NCI-H748 (cell line): ENCODE results near the gene BTN1A1.
"Not testable (repeated sequence)": the region's sequence is repeated elsewhere in the genome, so short reads cannot be mapped to it uniquely, and the experiment has no call there.

ENCODE experiments used
- DNase-seq: peaks from one replicate; lab custom pipeline; 2025; ENCODE audit not compliant: unreplicated experiment; lab: John Stamatoyannopoulos, UW

BTN1A1 gene

DNA sequence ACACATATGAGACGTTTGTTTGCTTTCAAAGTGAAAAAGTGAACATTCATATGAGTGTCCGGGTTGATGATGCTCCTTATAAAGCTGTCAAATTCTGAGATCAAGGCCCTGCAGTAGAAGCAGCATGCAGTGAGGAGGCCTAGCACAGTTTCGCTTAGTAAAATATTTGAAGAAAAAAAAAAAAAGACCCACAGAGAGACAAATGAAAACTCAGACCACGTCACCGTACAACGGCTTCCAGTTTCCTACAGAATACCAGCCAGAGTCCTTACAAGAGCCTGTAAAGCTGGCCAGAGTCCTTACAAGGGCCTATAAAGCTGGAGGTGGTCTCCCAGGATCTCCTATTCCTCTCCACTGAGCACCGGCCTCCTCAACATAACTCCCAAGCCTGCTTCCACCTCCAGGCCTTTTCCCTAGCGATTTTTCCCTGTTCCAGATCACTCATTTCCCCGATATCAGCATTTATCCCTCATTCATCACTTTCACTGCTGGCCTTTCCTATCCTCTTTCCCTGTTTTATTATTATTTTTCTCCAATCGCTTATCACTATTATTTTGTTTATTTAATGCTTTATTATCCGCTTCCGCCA lies 36.6 kb downstream of the BTN1A1 start:
- peak; percentile 71 for DNase-seq

DNA sequence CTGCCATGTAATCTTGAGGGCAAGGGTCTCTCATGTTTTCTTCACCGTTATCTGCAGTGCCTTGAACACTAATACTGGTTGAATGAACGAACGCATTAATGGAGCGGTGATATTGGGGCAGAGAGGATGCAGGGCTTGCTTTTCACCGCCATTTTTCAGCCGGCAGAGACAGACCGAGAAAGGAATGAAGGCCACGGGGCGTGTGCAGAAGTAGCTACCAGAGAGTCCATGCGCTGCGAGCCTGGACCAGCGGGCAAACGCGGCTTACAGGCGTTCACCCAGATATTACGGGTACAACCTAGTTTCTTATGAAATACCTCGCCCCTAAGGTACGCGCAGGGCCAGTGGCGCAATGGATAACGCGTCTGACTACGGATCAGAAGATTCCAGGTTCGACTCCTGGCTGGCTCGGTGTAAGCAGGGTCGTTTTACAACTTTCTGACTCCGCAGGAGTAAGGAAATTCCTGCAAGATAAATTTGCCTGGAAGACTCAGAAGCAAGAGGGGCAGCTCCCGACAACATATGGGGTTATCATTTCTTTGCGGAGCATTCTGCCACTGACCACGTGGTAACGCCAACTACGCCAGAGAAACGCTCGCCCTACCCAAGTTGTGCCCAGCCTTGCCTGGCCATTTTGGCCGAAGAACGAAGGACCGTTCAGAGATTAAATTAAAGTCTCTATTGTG lies 37.2 kb downstream of the BTN1A1 start:
- peak; percentile 99 for DNase-seq

DNA sequence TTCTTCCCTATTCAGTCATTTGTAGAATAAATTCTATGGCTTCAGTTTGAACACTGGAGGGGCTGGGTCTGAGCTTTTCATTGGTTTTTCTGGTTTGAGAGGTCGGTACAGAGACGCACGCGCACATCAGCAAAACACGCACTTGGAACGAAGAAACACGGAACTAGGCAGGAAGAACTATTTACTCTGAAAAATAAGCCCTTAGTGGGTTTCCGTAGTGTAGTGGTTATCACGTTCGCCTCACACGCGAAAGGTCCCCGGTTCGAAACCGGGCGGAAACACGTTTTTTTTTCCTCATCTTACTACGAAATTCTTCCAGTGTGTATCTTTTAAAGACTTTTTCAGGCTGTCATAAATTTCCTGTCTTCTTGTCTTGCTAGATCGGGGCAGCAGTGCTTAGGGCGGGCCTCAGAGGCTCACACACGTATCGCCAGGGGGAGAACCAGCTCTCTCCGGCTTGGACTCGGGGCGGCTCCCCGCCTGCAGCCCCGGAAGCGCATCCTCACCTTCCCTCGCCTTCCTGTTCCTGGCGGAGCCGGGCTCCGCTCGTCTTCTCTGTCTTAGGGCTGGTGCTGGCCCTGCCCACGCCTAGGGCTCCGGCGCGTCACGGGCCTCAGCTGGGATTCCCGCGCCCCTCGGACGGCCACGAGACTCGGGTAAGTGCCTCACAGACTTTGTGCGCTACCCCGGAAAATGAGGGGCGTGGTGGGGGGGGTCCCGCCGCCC lies 37.9 kb downstream of the BTN1A1 start, which contains the start of gene HMGN4:
TSS of gene HMGN4 (plus strand) at position 521 of the 726 bp plus-strand sequence. CDS start 6,841 bp downstream, outside the sequence.
- peak; percentile 96 for DNase-seq

DNA sequence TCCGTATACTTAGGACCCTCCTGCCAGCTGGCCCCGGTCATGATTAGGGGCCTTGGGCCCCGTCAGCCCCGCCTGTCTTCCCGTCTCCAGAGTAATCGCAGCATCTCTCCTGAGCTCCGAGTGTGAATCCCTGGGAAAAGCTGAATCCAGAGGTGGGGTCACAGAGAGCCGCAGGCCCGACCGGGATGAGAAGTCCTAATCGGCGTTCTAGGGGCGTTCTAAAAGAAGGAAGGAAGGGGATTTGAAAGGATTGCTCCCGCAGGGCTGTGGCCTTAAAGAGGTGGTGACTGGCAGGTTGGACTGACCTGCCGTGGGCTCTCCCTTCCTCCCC lies 38.4 kb downstream of the BTN1A1 start:
- peak; percentile 80 for DNase-seq

DNA sequence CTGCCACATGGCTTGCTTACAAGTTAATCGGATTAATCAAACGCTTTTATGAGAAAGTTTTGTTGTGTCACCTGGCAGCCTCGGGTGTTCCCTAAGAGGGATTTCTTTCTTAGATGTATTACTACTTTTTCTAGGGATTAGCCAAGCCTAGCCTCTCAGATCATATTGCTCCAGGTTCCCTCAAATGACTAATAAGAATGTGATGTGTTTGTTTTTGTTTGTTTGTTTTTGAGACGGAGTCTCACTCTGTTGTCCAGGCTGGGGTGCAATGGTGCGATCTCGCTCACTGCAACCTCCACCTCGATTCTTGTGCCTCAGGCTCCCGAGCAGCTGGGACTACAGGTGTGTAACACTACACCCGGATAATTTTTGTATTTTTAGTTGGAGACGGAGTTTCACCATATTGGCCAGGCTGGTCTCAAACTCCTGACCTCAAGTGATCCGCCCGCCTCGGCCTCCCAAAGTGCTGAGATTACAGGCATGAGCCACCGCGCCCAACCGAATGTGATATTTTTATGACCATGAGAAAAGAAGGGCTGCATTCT lies 39.0 kb downstream of the BTN1A1 start:
- no peak for DNase-seq

DNA sequence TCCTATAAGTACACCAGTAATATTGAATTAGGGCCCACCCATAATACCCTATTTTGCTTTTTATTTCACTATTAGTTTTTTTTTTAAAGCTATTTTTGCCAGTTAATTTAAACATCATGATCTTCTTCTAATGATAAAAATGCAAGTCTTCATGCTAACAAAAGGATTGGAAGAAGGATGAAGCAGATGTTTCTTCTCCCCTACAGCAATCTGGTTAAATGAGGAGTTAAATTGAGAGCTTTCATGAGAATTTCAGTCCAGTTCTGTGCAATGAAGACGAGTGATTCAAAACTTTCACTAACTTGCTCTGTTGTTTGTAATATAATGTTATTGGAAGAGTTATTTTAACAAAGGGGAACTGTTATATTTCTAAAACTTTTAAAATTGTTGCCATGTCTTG lies 41.5 kb downstream of the BTN1A1 start:
- DNase-seq = no peak

DNA sequence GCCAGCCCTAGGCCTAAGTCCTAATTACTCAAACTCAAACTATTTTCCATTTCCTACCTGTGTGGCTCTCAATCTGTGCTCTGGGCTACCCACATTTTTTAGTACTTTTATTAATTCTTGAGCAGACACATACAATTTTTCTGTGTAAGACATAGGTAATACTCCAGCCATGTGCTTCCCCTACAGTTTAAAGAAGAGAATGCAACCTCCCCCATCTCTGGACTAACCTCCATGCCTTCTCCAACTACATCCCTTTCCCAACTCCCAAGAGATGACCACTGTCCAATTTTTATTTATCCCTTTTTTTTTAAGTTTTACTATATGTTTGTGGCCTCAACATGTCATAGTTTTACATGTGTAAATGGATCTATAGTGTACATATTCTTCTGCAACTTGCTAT lies 43.9 kb downstream of the BTN1A1 start:
- DNase-seq = peak; percentile 26

DNA sequence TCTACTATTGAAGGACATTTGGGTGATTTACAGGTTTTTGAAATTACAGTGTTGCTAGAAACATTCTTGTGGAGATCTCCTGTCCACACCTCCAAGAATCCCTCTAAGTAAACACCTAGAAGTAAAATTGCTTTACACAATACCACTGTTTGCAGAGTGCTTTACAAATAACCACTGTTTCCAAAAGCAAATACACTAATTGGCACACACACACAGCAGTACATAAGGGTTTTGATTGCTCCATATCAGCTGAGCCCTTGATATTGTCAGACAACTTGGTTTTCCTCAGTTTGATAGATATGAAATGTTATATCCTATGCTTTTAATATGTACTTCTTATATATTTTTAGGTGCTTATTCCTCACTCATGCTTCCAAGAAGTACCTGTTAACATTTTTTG lies 44.4 kb downstream of the BTN1A1 start:
- DNase-seq = peak; percentile 69

DNA sequence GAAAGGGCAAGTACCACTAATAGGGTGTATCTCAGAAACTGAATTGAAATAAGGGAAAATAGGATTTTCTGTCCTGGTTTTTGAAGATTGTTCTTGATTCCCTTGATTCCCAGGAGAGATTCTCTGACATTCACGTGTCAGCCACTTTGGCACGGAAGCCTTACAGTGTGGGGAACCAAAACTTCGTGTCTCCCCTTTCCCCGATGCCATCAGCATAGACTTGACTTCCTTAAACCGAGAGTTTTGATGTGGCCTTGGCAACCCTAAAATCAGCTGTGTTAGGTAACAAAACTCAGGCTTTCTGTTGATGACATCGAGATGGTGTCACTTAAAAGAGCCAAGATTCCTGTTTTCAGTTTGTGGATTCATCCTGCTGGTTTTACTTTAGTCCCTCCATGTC lies 45.5 kb downstream of the BTN1A1 start:
- no peak for DNase-seq

DNA sequence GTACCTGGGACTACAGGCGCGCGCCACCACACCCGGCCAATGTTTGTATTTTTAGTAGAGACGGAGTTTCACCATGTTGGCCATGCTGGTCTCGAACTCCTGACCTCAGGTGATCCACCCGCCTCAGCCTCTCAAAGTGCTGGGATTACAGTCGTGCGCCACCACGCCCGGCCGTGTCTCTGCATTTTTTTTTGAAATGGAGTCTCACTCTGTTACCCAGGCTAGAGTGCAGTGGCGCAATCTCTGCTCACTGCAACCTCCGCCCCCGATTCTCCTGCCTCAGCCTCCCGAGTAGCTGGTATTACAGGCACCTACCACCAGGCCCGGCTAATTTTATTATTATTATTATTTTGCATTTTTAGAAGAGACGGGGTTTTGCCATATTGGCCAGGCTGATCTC lies 47.3 kb downstream of the BTN1A1 start:
- not testable (repeated sequence) for DNase-seq

DNA sequence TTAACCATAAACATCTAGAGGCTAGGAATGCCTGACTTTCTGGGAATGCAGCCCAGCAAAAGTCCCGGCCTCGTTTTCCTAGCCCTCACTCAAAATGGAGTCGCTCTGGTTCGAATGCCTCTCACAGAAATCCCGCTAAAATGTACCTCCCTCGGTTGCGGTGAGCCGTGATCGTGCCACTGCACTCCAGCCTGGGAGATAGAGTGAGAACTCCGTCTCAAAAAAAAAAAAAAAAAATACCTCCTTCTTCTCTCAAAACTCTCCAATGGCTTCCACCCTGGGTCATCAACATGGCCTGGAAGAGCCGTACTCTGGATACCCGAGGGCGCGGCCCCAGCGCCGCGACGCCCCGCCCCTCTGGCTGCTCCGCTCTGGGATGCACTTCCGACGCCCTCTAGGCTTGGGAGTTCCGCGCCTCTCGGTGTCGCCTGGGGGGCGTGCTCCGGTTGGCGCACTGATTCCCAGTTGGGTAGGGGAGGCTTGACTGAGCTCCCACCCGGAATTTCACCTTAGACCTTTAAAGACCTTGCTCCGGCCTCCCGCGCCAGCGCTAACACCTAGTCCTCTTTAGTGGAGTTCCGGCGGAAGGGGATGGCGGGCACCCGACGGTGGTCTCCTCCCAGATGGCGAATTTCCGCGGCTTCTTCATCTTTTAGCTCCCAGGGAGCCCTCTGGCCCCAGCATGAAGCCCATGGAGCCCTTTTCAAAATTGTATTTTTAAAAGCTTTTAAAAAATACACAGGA lies 50.3 kb downstream of the BTN1A1 start:
- DNase-seq = peak; percentile 90

DNA sequence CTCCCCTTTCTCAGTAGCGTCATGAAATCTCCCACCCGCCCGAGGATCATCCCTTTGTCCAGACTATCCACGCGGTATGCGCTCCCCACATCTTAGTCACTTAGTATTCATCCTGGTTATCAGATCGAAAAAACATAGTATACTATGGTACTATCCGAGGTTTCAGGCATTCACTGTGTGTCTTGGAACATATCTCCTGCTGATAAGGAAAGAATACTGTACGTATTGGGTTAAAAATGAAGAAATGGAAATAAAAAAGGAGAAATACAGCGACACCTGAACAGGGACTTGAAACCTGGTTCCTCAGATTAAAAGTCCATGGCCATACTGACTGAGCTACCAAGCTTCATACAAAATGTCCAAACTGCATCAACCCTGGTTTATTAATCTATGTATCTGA lies 52.1 kb downstream of the BTN1A1 start:
- DNase-seq = peak; percentile 20

DNA sequence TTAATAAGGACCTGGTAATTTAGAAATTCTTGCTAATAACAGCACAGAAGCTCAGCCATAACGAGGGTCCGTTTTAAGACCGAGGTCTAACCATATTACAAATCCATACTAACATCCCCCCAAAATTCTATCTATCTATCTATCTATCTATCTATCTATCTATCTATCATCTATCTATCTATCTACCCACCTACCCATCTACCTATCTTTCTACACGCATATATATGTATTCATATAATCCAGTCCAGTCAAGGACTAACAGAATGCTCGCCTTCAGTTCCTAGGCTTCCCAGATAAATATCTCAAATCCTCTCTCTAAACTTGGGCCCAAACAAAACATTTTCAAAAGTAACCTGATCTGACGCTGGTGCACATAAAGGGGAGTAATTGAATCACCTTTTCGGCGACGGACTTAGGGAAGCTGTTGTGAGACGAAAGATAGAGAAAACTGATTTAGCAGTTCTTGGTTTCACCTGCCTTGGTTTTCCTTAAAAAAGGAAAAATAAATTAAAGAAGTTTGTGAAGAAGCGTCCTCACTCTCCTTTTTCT lies 52.6 kb downstream of the BTN1A1 start:
- DNase-seq = peak; percentile 61

DNA sequence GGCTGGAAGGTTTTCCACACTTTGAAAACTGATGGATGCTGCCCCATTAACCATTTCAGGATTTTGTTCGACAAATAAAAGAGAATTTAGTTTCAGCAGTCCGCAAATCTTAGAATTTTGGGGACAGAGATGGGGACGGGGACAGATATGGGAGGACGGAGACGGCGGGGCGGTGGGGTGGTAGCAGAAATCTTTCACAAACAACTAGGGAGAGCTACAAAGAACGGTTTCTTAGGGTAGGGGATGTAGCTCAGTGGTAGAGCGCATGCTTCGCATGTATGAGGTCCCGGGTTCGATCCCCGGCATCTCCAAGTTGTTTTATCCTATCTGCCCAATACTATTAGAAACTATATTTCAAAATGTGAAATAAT lies 53.1 kb downstream of the BTN1A1 start:
- peak; percentile 84 for DNase-seq

DNA sequence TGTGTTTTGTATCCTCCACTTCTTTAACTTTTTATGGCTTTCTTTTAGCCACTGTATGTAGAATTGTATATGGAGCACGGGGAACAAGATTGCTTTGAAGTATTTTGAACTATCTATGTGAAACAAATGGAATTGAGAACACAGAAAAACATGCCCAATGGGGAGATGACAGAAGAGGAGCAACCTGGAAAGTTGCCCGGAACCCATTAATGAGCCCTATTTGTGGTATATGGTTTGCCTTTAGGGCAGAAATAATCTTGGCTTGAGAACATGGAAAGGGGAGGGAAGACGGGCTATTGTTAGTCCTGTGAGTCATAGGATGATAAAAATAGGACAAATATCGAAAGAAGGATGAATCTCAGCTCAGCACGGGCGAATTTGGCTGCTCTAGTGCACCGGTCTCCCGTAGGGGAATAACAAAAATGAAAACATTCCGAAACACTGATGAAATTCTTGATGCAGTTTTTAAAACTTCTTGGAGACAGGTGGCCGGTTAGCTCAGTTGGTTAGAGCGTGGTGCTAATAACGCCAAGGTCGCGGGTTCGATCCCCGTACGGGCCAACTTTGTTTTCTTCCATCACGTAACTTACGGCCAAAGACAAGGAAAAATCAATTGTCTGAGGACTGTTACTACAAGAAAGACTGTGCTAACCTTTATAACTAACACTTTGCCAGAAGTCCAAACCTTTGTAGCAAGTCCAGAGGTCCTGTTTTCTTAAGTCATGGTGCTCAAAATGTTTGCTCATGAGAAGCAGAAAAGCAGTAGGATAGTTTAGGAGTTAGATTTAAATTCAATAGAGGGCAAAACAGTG lies 53.7 kb downstream of the BTN1A1 start:
- DNase-seq = peak; percentile 86

DNA sequence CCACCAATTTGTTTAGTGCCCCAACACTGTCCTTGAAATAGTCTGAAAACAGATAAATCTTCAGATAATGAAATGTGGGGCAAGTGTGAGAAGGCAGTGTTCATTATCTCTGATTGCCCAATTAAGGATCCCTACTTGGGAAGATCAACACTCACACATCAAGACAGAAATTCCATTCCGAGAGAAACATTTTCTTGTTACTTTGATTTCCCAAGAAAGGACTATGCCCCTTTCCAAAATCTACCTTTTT lies 54.3 kb downstream of the BTN1A1 start:
- DNase-seq = no peak

DNA sequence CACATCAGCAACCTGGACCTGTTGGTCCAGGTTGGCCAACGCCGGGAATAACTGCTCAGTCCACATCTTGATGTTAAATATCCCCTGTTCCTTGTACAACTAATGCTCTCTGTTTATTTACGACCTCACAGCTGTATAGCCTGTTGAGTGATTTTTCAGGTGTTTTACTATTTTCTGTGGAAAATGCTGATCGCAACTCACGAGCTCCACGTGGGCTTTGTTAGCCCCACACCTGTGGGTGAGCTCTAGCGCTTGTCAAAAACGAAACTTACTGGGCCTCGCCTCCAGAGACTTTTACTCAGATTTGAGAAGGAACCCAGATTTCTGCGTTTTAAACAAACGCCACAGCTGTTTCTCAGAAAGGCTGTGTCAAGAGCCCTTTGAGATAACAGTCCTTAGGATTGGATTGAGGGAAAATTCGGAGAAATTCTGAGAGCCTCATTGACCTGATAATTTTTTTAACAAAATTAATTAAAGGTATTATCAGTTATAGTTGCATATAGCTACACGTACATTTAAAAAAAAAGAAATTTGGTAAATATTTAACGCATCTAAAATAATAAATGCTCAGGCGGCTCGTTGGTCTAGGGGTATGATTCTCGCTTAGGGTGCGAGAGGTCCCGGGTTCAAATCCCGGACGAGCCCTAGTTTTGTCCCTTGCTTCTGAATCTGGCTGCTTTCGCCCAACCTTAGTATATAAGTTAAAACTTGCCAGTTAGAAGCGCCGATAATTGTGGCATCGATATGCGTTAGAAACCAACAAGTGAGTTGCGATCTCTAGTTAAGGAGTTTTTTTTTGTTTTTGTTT lies 54.8 kb downstream of the BTN1A1 start:
- peak; percentile 45 for DNase-seq

DNA sequence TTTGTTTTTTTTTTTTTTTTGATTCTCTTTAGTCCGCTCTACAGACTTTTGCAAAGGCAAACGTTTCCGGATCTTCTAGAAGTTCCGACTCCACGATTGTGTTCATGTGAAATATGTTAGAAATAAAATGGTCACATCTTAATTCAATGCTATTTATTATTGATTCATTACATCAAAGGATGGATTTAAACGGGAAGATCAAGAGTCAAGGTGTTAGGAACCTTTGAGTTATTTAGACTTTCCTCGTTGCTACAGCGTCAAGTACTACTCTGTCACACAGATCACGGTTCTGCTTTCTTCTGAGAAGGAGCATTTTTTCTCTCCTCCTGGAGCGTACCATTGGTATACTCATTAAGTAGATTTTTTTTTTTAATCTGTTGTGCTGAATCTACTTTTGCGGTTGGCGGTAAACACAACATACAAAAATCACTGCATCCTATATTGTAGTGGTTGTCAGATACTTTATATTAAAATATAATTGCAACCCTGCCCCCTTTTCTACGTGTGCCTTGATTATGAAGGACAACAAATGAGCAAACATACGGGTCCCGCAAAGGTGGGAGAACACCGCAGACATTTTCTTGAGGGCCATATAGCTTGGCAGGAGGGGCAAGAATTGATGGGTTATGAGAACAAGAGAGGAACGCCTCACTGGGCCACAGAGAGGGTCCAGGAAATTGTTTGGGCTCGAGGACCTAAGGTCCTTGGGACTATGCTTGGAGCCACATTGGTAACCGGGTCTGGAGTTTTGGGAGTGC lies 55.6 kb downstream of the BTN1A1 start:
- no peak for DNase-seq
